Measurements from ENCODE around the gene TAB2. TPM values are rescaled to one million over a fixed set of nuclear protein-coding genes. Genes with fewer than 3 reads are reported as not detected.

The TAB2 gene
- total and polyA plus RNA-seq, 5 donors from 2014 or later: 21.6 to 180 (median 22.3) TPM

- Mint-ChIP-seq H3K36me3 (peaks cover 22% of the 10 kb centered on the region), H3K4me1 (peaks cover 38 to 63% (median 47%) of the 10 kb centered on the region in 4 donors), H3K4me3 (peak overlapping the region in 2 of 4 donors; percentile 9 to 67), H3K27me3 (no peaks in the 10 kb centered on the region), H3K27ac (peak overlapping the region in 2 of 3 donors; percentile 19 to 68), H3K9me3 (peaks cover 0 to 2% (median 0%) of the 10 kb centered on the region in 7 donors)
- H3K27ac ChIP-seq (ENCODE audit: insufficient read depth, low read length, poor library complexity, severe bottlenecking): no peak overlapping the region
- peaks cover 85% of the 10 kb centered on the region for H3K4me1 ChIP-seq (ENCODE audit: control insufficient read depth, insufficient read depth, low read length, poor library complexity, severe bottlenecking)
- no peak for ATAC-seq (ENCODE audit: low read depth in 2 of 2)
- H3K4me3 ChIP-seq (ENCODE audit: low read depth, low read length): peak overlapping the region; percentile 29
- DNase-seq: no peak
- H3K9me3 ChIP-seq (ENCODE audit: control insufficient read depth in 2 of 2, low read length in 2 of 2): no peaks in the 10 kb centered on the region
- H3K36me3 ChIP-seq (ENCODE audit: control insufficient read depth, insufficient read depth, low read length): peaks cover 36% of the 10 kb centered on the region
- H3K27me3 ChIP-seq (ENCODE audit: control insufficient read depth, insufficient read depth, low read length): no peaks in the 10 kb centered on the region
Measured at GRCh38 chr6:149371154-149371553, 53.6 kb downstream of the TAB2 start.

- H3K4me3 Mint-ChIP-seq: no peak overlapping the region
- Histone ChIP-seq H3K9me3 (ENCODE audit: control insufficient read depth in 2 of 2, low read length in 2 of 2) (no peaks in the 10 kb centered on the region), H3K4me3 (ENCODE audit: low read depth, low read length) (peak overlapping the region; percentile 29), H3K4me1 (ENCODE audit: control insufficient read depth, insufficient read depth, low read length, poor library complexity, severe bottlenecking) (peaks cover 76% of the 10 kb centered on the region), H3K27ac (ENCODE audit: insufficient read depth, low read length, poor library complexity, severe bottlenecking) (peak overlapping the region; percentile 20), H3K27me3 (ENCODE audit: control insufficient read depth, insufficient read depth, low read length) (no peaks in the 10 kb centered on the region), H3K36me3 (ENCODE audit: control insufficient read depth, insufficient read depth, low read length) (peaks cover 41% of the 10 kb centered on the region)
- DNase-seq (no peak), ATAC-seq (ENCODE audit: low read depth in 2 of 2) (no peak)
- H3K9me3 Mint-ChIP-seq: peaks cover 0 to 2% (median 0%) of the 10 kb centered on the region in 7 donors
- H3K27ac Mint-ChIP-seq: peak overlapping the region in 1 of 3 donors; percentile 68
- H3K36me3 Mint-ChIP-seq: peaks cover 22% of the 10 kb centered on the region
- no peaks in the 10 kb centered on the region for H3K27me3 Mint-ChIP-seq
- H3K4me1 Mint-ChIP-seq: peaks cover 45 to 70% (median 53%) of the 10 kb centered on the region in 4 donors
Measured at GRCh38 chr6:149372062-149372461, 54.5 kb downstream of the TAB2 start.

- no peaks in the 10 kb centered on the region for H3K27me3 ChIP-seq (ENCODE audit: control insufficient read depth, insufficient read depth, low read length)
- no peaks in the 10 kb centered on the region for H3K27me3 Mint-ChIP-seq
- H3K27ac ChIP-seq (ENCODE audit: insufficient read depth, low read length, poor library complexity, severe bottlenecking): no peak overlapping the region
- no peak overlapping the region for H3K4me3 ChIP-seq (ENCODE audit: low read depth, low read length)
- H3K4me1 Mint-ChIP-seq: peaks cover 48 to 76% (median 59%) of the 10 kb centered on the region in 4 donors
- peaks cover 30% of the 10 kb centered on the region for H3K36me3 Mint-ChIP-seq
- no peaks in the 10 kb centered on the region for H3K9me3 ChIP-seq (ENCODE audit: control insufficient read depth in 2 of 2, low read length in 2 of 2)
- peaks cover 0 to 2% (median 0%) of the 10 kb centered on the region in 7 donors for H3K9me3 Mint-ChIP-seq
- ATAC-seq (ENCODE audit: low read depth in 2 of 2) (no peak), DNase-seq (no peak)
- peak overlapping the region in 2 of 4 donors; percentile 12 to 22 for H3K4me3 Mint-ChIP-seq
- peaks cover 61% of the 10 kb centered on the region for H3K4me1 ChIP-seq (ENCODE audit: control insufficient read depth, insufficient read depth, low read length, poor library complexity, severe bottlenecking)
- H3K36me3 ChIP-seq (ENCODE audit: control insufficient read depth, insufficient read depth, low read length): peaks cover 51% of the 10 kb centered on the region
- H3K27ac Mint-ChIP-seq: peak overlapping the region in 2 of 3 donors; percentile 26 to 63
Measured at GRCh38 chr6:149373511-149373910, 56.0 kb downstream of the TAB2 start.

- Mint-ChIP-seq H3K4me3 (peak overlapping the region in 1 of 4 donors; percentile 29), H3K9me3 (peaks cover 0 to under 1% (median 0%) of the 10 kb centered on the region in 7 donors), H3K27ac (peak overlapping the region in 2 of 3 donors; percentile 74 to 78), H3K4me1 (peaks cover 42 to 78% (median 54%) of the 10 kb centered on the region in 4 donors), H3K27me3 (no peaks in the 10 kb centered on the region), H3K36me3 (peaks cover 57% of the 10 kb centered on the region)
- no peak overlapping the region for H3K4me3 ChIP-seq (ENCODE audit: low read depth, low read length)
- peaks cover 70% of the 10 kb centered on the region for H3K36me3 ChIP-seq (ENCODE audit: control insufficient read depth, insufficient read depth, low read length)
- H3K9me3 ChIP-seq (ENCODE audit: control insufficient read depth in 2 of 2, low read length in 2 of 2): no peaks in the 10 kb centered on the region
- DNase-seq (no peak), ATAC-seq (ENCODE audit: low read depth in 2 of 2) (no peak)
- peaks cover 23% of the 10 kb centered on the region for H3K4me1 ChIP-seq (ENCODE audit: control insufficient read depth, insufficient read depth, low read length, poor library complexity, severe bottlenecking)
- H3K27me3 ChIP-seq (ENCODE audit: control insufficient read depth, insufficient read depth, low read length): no peaks in the 10 kb centered on the region
- no peak overlapping the region for H3K27ac ChIP-seq (ENCODE audit: insufficient read depth, low read length, poor library complexity, severe bottlenecking)
Measured at GRCh38 chr6:149379977-149380376, 62.5 kb downstream of the TAB2 start.

GRCh38 chr6:149380523-149380922 is 63.0 kb downstream of the TAB2 start:
- DNase-seq: no peak
- Histone ChIP-seq H3K36me3 (ENCODE audit: control insufficient read depth, insufficient read depth, low read length) (peaks cover 74% of the 10 kb centered on the region), H3K9me3 (ENCODE audit: control insufficient read depth in 2 of 2, low read length in 2 of 2) (no peaks in the 10 kb centered on the region), H3K4me3 (ENCODE audit: low read depth, low read length) (no peak overlapping the region), H3K4me1 (ENCODE audit: control insufficient read depth, insufficient read depth, low read length, poor library complexity, severe bottlenecking) (peaks cover 19% of the 10 kb centered on the region), H3K27ac (ENCODE audit: insufficient read depth, low read length, poor library complexity, severe bottlenecking) (peak overlapping the region; percentile 10), H3K27me3 (ENCODE audit: control insufficient read depth, insufficient read depth, low read length) (no peaks in the 10 kb centered on the region)
- Mint-ChIP-seq H3K4me1 (peaks cover 37 to 77% (median 49%) of the 10 kb centered on the region in 4 donors), H3K9me3 (no peaks in the 10 kb centered on the region), H3K36me3 (peaks cover 53% of the 10 kb centered on the region), H3K4me3 (no peak overlapping the region), H3K27ac (peak overlapping the region in 1 of 3 donors; percentile 29), H3K27me3 (no peaks in the 10 kb centered on the region)
- ATAC-seq (ENCODE audit: low read depth in 2 of 2): no peak

GRCh38 chr6:149383371-149383770 is 65.9 kb downstream of the TAB2 start:
- Histone ChIP-seq H3K27ac (ENCODE audit: insufficient read depth, low read length, poor library complexity, severe bottlenecking) (no peak overlapping the region), H3K4me1 (ENCODE audit: control insufficient read depth, insufficient read depth, low read length, poor library complexity, severe bottlenecking) (peaks cover 22% of the 10 kb centered on the region), H3K27me3 (ENCODE audit: control insufficient read depth, insufficient read depth, low read length) (no peaks in the 10 kb centered on the region), H3K9me3 (ENCODE audit: control insufficient read depth in 2 of 2, low read length in 2 of 2) (peaks cover 8 to 9% of the 10 kb centered on the region in 2 experiments), H3K36me3 (ENCODE audit: control insufficient read depth, insufficient read depth, low read length) (peaks cover 84% of the 10 kb centered on the region), H3K4me3 (ENCODE audit: low read depth, low read length) (no peak overlapping the region)
- Mint-ChIP-seq H3K9me3 (peaks cover 2 to 16% (median 8%) of the 10 kb centered on the region in 7 donors), H3K27ac (peak overlapping the region in 2 of 3 donors; percentile 62 to 65), H3K4me1 (peaks cover 35 to 85% (median 57%) of the 10 kb centered on the region in 4 donors), H3K36me3 (peaks cover 73% of the 10 kb centered on the region), H3K4me3 (no peak overlapping the region), H3K27me3 (no peaks in the 10 kb centered on the region)
- DNase-seq (no peak), ATAC-seq (ENCODE audit: low read depth in 2 of 2) (no peak)

GRCh38 chr6:149384464-149384863 is 67.0 kb downstream of the TAB2 start:
- H3K4me3 Mint-ChIP-seq: peak overlapping the region in 1 of 4 donors; percentile 35
- Histone ChIP-seq H3K27me3 (ENCODE audit: control insufficient read depth, insufficient read depth, low read length) (no peaks in the 10 kb centered on the region), H3K36me3 (ENCODE audit: control insufficient read depth, insufficient read depth, low read length) (peaks cover 75% of the 10 kb centered on the region), H3K4me1 (ENCODE audit: control insufficient read depth, insufficient read depth, low read length, poor library complexity, severe bottlenecking) (peaks cover 23% of the 10 kb centered on the region), H3K9me3 (ENCODE audit: control insufficient read depth in 2 of 2, low read length in 2 of 2) (peaks cover 8 to 9% of the 10 kb centered on the region in 2 experiments), H3K4me3 (ENCODE audit: low read depth, low read length) (no peak overlapping the region), H3K27ac (ENCODE audit: insufficient read depth, low read length, poor library complexity, severe bottlenecking) (peak overlapping the region; percentile 14)
- H3K27me3 Mint-ChIP-seq: no peaks in the 10 kb centered on the region
- no peak for DNase-seq
- peaks cover 62% of the 10 kb centered on the region for H3K36me3 Mint-ChIP-seq
- peaks cover 35 to 83% (median 48%) of the 10 kb centered on the region in 4 donors for H3K4me1 Mint-ChIP-seq
- no peak for ATAC-seq (ENCODE audit: low read depth in 2 of 2)
- peak overlapping the region in 1 of 3 donors; percentile 46 for H3K27ac Mint-ChIP-seq
- H3K9me3 Mint-ChIP-seq: peaks cover 2 to 16% (median 8%) of the 10 kb centered on the region in 7 donors

Measured in CD4-positive, CD25-positive, alpha-beta regulatory T cell (primary cell).